HK-2 (cell line): ENCODE data around the gene ANKH.
A peak's percentile ranks its signal among the peaks of the same experiment; 100 is the strongest.

ENCODE experiments used
- DNase-seq: peaks from one replicate; pipeline ENCODE4 v3.0.0-alpha.2; 2018; ENCODE audit not compliant: unreplicated experiment

The ANKH gene

DNA sequence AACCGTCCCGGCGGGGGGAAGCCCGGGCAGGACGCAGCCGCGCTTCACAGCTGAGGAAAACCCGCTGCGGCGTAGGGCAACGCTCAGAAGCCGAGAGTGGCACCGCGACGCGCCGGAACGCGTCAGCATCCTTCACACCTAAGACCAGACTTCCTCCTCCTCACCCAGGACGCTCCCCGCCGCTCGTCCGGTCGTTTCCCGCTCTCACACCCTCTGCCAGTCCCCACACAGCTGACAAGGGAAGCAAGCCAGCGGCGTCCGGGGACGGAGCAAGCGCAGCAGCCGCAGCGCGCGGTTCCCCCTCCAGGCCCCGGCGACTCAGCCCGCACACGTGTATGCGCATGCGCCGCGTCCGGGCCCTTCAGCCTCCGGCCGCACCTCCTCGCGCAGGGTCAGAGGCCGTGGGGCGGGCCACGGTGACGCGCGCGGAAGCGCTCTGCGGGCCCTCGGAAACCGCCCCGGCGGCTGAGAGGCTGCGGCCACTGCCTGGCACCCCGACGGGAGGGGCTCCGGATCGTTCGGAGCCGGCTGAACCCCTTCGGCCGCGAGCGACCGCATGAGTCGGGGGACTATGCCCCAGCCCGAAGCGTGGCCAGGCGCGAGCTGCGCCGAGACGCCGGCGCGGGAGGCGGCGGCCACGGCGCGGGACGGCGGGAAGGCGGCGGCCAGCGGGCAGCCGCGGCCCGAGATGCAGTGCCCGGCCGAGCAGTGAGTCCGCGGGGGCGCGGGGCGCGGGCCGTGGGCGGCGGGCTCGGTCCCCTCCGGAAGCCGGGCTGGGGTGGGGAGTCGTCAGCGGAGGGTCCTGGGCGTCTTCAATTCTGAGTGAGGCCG lies 207.1 kb downstream of the ANKH start, which contains the start of gene OTULIN:
Gene OTULIN, plus strand, starts transcription at position 449 of the 831 bp plus-strand sequence. Its CDS starts 108 bp downstream, at position 557.
- peak; percentile 93 for DNase-seq

DNA sequence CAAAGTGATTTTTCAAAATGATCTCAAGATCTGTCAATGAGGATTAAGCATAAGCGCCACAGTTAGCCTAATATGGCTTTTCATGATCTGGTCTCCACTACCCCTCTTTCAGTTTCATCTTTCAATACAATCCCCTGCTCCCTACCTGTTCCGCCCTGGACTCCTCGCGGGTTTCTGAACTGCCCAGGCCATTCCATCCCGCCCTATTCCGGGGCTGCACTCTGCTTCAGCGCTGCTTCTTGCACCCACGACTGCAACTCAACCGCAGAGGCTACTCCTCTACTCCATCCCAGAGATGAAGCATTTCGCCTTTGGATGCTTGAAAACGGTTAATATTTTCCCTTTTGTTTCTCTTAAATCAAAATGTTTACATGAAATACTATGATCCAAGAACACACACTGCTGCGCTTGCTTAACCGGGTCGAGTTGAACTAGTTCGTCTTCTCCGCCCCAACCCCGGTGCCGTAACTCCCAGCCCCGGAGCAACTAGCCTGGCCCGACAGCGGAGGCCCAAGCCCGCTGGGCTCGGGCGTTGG lies 207.8 kb downstream of the ANKH start:
- peak; percentile 41 for DNase-seq

DNA sequence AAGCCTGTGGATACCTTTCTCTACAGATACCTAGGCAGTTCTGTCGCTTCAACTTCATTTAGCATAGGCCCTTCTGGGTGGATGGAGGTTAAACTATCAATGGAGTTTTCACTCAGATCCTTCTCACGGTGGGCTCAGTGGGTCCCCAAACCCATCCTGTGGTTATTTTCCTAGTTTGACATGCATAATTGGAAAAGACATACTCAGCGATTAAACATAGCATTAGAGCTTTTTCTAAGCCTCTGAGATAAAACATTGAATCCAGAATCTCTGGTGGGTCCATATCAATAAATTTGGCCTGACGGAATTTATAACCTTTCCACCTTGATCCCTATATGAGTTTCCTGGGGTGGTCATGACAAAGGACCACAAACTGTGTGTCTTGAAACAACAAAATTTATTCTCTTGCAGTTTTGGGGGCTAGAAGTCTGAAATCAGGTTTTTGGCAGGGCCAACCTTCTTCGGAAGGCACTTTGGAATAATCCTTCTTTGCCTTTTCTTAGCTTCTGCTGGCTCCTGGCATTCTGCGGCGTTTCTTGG lies 208.8 kb downstream of the ANKH start:
- no peak for DNase-seq

DNA sequence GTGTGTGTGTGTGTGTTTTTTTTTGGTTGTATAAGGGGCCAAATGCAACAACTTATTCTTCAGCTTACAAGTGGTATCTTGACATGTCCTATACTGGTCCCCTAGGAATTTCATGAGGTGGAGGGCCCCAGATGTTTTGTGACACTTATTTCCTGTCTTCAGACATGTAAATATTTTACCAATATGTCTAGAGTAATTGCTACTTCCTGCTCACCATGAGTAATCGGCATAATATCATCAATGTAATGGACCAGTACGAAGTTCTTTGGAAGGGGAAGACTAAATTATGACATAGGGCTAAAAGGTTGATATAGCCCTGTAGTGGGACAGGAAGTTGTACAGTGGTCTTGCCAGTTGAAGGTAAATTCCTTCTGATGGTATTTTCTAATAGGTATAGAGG lies 210.7 kb downstream of the ANKH start:
- no peak for DNase-seq

DNA sequence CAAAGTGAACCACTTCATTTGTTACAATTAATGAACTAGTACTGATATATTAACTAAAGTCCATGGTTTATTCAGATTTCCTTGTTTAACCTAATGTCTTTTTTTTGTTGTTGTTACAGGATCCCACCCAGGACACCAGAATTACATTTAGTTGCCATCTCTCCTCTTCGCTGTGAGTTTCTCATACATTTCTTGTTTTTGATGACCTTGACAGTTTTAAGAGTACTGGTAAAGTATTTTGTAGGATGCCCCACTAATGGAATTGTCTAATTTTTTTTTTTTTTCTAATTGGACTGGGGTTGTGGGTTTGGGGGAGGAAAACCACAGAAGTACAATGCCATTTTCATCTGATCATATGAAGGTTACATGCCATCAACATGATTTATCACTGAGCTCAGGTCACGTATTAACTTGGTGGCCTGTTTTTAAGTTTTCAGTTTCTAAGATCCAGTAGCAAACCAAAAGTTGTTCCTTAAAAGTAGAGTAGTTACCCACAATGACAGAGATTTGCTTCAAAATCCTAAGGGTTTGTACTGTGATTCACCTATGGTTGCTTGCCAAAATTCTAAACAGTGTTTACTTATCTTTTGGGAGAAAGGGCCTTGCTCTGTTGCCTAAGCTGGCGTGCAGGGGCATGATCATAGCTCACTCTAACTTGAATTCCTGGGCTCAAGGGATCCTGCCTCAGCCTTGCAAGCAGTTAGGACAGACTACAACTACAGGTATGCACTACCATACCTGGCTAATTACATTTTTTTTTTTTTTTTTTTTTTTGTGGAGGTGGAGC lies 211.6 kb downstream of the ANKH start:
- no peak for DNase-seq

DNA sequence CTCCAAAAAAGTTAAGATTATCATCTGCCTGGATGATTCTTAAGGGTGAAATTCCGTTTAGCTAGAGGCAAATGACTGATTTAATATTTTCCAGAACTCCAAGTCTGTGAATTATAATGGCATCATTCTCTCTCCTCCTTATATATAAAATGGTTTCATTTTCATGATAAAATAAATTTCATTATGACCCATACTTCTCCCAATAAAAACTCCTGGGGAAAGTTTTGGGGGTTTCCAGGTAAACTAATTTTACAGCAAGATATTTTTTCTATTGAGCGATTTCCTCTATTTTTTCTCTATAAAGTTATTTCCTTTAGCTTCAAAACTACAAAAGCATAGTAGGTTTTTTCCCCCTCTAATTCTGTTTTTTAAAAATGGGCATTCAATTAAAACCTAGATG lies 214.7 kb downstream of the ANKH start:
- no peak for DNase-seq

DNA sequence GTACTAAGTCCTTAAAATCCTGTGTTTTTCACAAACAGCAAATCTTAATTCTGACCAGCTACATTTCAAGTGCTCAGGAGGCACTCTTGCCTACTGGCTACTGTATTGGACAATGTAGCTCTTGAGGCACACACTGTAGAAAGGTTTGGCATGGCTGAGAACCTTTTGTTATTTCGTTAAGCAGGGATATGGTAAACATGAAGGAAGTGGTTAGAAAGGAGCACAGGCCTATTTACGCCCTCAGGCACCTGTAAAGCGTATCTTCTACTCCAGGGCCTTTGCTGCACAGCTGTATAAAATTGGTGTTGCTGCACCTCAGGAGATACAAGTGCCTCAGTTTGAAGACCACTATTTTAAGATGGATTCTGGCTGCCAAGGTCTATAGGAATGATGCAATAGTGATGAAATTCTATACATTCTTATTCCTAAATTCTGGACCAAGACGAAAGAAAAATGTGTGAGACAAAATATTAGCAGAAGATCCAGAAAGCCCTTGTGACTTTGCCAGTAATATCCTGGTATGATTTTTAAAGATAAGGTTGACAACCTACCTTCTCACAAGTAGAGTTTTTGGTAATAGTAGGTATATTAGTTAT lies 216.3 kb downstream of the ANKH start:
- no peak for DNase-seq
